Ascending aorta (tissue), 2 donors: Measurements from ENCODE around the gene OR52D1. TPM values are rescaled to one million over a fixed set of nuclear protein-coding genes. Genes with fewer than 3 reads are reported as not detected.

Source experiments
- DNase-seq, 2 donors: peaks; one replicate each; pipeline ENCODE4 v3.0.0-alpha.2; 2019; ENCODE audit warnings: low spot score in 2 of 2
- H3K27ac ChIP-seq, 2 donors: fragments of 200-600 bp; sonication (generic); one replicate each; pipeline ENCODE4 v1.5.1; 2016 to 2017; ENCODE audit warnings: mild to moderate bottlenecking in 1 of 2
- H3K27me3 ChIP-seq: fragments of 200-600 bp; sonication (generic); one replicate; pipeline ENCODE4 v1.5.1; 2017
- H3K36me3 ChIP-seq, 2 donors: fragments of 200-600 bp; sonication (generic); one replicate each; pipeline ENCODE4 v1.5.1; 2016
- H3K4me1 ChIP-seq, 2 donors: fragments of 200-600 bp; sonication (generic); one replicate each; pipeline ENCODE4 v1.5.1; 2016 to 2017; ENCODE audit warnings: mild to moderate bottlenecking in 1 of 2
- H3K4me3 ChIP-seq, 2 donors: fragments of 200-600 bp; sonication (generic); one replicate each; pipeline ENCODE4 v1.5.1; 2016 to 2017; ENCODE audit warnings: mild to moderate bottlenecking in 1 of 2
- H3K9me3 ChIP-seq, 2 donors: fragments of 200-600 bp; sonication (generic); one replicate each; pipeline ENCODE4 v1.5.1; 2016
- CTCF ChIP-seq, 3 experiments: fragments of 200-600 bp in 2 of 3; fragments of 450-650 bp in 1 of 3; sonication (generic) in 2 of 3; IDR thresholded peaks; one replicate each; pipeline ENCODE4 v1.5.1; 2016 to 2019; ENCODE audit warnings: antibody characterized with exemption in 3 of 3, mild to moderate bottlenecking in 1 of 3, moderate library complexity in 1 of 3
- intact Hi-C: fragments of 100-400 bp; cut with DNase I; formaldehyde crosslinking; loops from one replicate; pipeline ENCODE4 v1.15.1; 2023
- total RNA-seq: library from RNA; depleted of rRNA; stranded (reverse); fragments of >200 nt; gene quantifications from one replicate; pipeline ENCODE4 v1.1.0, GENCODE V29; 2016

Gene OR52D1
- total RNA-seq, 1 donor from 2014 or later: not detected

GRCh38 chr11:5504403-5504921 lies 16.0 kb downstream of the OR52D1 start:
- no peak for TF ChIP-seq CTCF (IDR thresholded peaks at IDR 0.05)
- no peaks in the 10 kb centered on the region for H3K9me3 ChIP-seq
- no peak for DNase-seq
- intact Hi-C loops: no loop called here
- H3K27me3 ChIP-seq: no peaks in the 10 kb centered on the region
- no peak overlapping the region for H3K4me3 ChIP-seq
- no peaks in the 10 kb centered on the region for H3K4me1 ChIP-seq
- no peaks in the 10 kb centered on the region for H3K36me3 ChIP-seq
- no peak overlapping the region for H3K27ac ChIP-seq

GRCh38 chr11:5505363-5506048 lies 17.0 kb downstream of the OR52D1 start:
- Histone ChIP-seq H3K36me3 (no peaks in the 10 kb centered on the region), H3K27me3 (no peaks in the 10 kb centered on the region), H3K27ac (no peak overlapping the region), H3K4me1 (no peaks in the 10 kb centered on the region), H3K9me3 (no peaks in the 10 kb centered on the region), H3K4me3 (no peak overlapping the region)
- intact Hi-C loops: no loop called here
- DNase-seq: no peak
- TF ChIP-seq CTCF (IDR thresholded peaks at IDR 0.05): no peak

- no peaks in the 10 kb centered on the region for H3K9me3 ChIP-seq
- TF ChIP-seq CTCF (IDR thresholded peaks at IDR 0.05): no peak
- H3K36me3 ChIP-seq: no peaks in the 10 kb centered on the region
- no peaks in the 10 kb centered on the region for H3K27me3 ChIP-seq
- no peaks in the 10 kb centered on the region for H3K4me1 ChIP-seq
- H3K27ac ChIP-seq: no peak overlapping the region
- H3K4me3 ChIP-seq: no peak overlapping the region
- intact Hi-C loops: no loop called here
- DNase-seq: no peak
Measured at GRCh38 chr11:5507177-5507932, 18.9 kb downstream of the OR52D1 start.

GRCh38 chr11:5507933-5508305 lies 19.4 kb downstream of the OR52D1 start:
- Histone ChIP-seq H3K4me3 (no peak overlapping the region), H3K27me3 (no peaks in the 10 kb centered on the region), H3K4me1 (no peaks in the 10 kb centered on the region), H3K36me3 (no peaks in the 10 kb centered on the region), H3K27ac (no peak overlapping the region), H3K9me3 (no peaks in the 10 kb centered on the region)
- DNase-seq: no peak
- intact Hi-C loops: no loop called here
- no peak for TF ChIP-seq CTCF (IDR thresholded peaks at IDR 0.05)

- Histone ChIP-seq H3K27ac (no peak overlapping the region), H3K9me3 (no peaks in the 10 kb centered on the region), H3K36me3 (no peaks in the 10 kb centered on the region), H3K4me3 (no peak overlapping the region), H3K27me3 (no peaks in the 10 kb centered on the region), H3K4me1 (no peaks in the 10 kb centered on the region)
- intact Hi-C loops: no loop called here
- no peak for DNase-seq
- no peak for TF ChIP-seq CTCF (IDR thresholded peaks at IDR 0.05)
Measured at GRCh38 chr11:5508605-5509004, 20.1 kb downstream of the OR52D1 start.
